Gastroesophageal sphincter (tissue), 2 donors: Measurements from ENCODE around the gene ARHGAP26.

ENCODE experiments used
- EP300 ChIP-seq: sonication (generic); formaldehyde crosslinking; IDR thresholded peaks from one replicate; pipeline ENCODE4 v1.6.1; 2017; ENCODE audit warnings: antibody characterized with exemption, mild to moderate bottlenecking
- POLR2A ChIP-seq, 2 donors: fragments of 450-650 bp; IDR thresholded peaks; one replicate each; pipeline ENCODE4 v1.6.1; 2017; ENCODE audit warnings: antibody characterized with exemption in 2 of 2, mild to moderate bottlenecking in 2 of 2, moderate library complexity in 1 of 2
- POLR2AphosphoS5 ChIP-seq: sonication (generic); formaldehyde crosslinking; IDR thresholded peaks from one replicate; pipeline ENCODE4 v1.6.1; 2017; ENCODE audit warnings: antibody characterized with exemption

DNA sequence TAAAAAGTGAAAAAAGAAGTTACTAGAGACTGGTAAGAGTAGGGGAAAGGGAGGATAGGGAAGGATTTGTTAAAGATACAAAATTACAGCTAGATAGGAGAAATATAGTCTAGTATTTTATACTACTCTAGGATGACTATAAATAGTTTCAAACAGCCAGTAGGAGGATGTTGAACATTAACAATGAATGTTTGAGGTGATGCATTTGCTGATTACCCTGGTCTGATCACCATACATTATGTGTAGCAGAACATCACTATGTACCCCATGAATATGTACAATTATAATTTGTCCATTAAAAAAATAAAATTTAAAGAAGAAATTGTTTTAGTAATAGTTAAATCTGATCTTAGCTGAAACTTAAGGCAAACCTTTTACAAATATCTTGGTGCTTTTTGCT, 302.6 kb downstream of the ARHGAP26 start:
- TF ChIP-seq POLR2A (IDR thresholded peaks at IDR 0.05) (no peak), POLR2AphosphoS5 (no peak), EP300 (no peak)
